SK-N-MC (cell line): ENCODE data around the gene LTBP4.

Experiments
- EZH2 ChIP-seq: fragments of 200-600 bp; sonication (generic); IDR thresholded peaks from one replicate; pipeline ENCODE4 v1.6.1; 2017; ENCODE audit warnings: antibody characterized with exemption
- FOXP2 ChIP-seq: optimal IDR thresholded peaks from 2 replicates; pipeline ENCODE3; 2011; ENCODE audit warnings: mild to moderate bottlenecking, moderate library complexity; ENCODE audit not compliant: insufficient read depth; ENCODE audit errors: extremely low read length, control extremely low read depth
- POLR2AphosphoS5 ChIP-seq: IDR thresholded peaks from 2 replicates; pipeline ENCODE4 v1.6.1; 2012; ENCODE audit warnings: mild to moderate bottlenecking, low read depth, low read length, borderline replicate concordance

DNA sequence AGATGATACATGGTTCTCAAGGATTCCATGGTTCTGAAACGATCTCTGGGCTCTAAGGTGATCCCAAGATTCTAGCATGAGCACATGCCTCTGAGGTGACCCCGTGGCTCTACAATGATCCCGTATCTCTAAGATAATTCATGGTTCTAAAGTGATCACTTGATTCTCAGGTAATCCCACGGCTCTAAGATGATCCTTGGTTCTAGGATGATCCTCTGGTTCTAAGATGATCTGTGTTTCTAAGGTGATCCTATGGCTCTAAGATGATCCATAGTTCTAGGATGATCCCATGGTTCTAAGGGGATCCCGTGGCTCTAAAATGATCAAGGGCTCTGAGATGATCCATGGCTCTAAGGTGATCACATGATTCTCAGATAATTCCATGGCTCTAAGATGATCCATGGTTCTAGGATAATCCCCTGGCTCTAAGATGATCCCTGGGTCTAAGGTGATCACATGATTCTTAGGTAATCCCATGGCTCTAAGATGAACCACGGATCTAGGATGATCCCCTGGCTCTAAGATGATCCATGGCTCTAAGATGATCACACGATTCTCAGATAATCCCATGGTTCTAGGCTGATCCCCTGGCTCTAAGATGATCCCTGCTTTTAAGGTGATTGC lies 67.9 kb downstream of the LTBP4 start:
- TF ChIP-seq EZH2 (no peak), POLR2AphosphoS5 (no peak), FOXP2 (no peak)
